ENCODE data around the gene KRT72.

The KRT72 gene

GRCh38 chr12:52629281-52630007 lies 28.2 kb upstream of the KRT72 start:
- Histone ChIP-seq H3K27me3 (ENCODE audit: insufficient read depth, low read length) (no peaks in the 10 kb centered on the region), H3K9ac (ENCODE audit: low read depth, low read length) (no peak overlapping the region), H3K27ac (ENCODE audit: low read depth, low read length) (no peak overlapping the region), H3K4me3 (ENCODE audit: low read length) (no peak overlapping the region), H3K4me1 (ENCODE audit: insufficient read depth, low read length) (no peaks in the 10 kb centered on the region), H3K9me3 (ENCODE audit: insufficient read depth, low read depth, low read length) (no peaks in the 10 kb centered on the region), H3K36me3 (ENCODE audit: insufficient read depth, low read length) (no peaks in the 10 kb centered on the region)
- 89% methylated on average over 12 of the region's 12 CpGs for WGBS

GRCh38 chr12:52628841-52629240 lies 27.6 kb upstream of the KRT72 start:
- Histone ChIP-seq H3K4me3 (ENCODE audit: low read length) (no peak overlapping the region), H3K4me1 (ENCODE audit: insufficient read depth, low read length) (no peaks in the 10 kb centered on the region), H3K9me3 (ENCODE audit: insufficient read depth, low read depth, low read length) (no peaks in the 10 kb centered on the region; the same call in 1 of the 2 replicates), H3K27me3 (ENCODE audit: insufficient read depth, low read length) (no peaks in the 10 kb centered on the region), H3K27ac (ENCODE audit: low read depth, low read length) (no peak overlapping the region), H3K9ac (ENCODE audit: low read depth, low read length) (no peak overlapping the region), H3K36me3 (ENCODE audit: insufficient read depth, low read length) (no peaks in the 10 kb centered on the region)
- WGBS = 87% methylated on average over 2 of the region's 2 CpGs

- no peak overlapping the region for H3K4me3 ChIP-seq (ENCODE audit: low read length)
- no peaks in the 10 kb centered on the region for H3K4me1 ChIP-seq (ENCODE audit: insufficient read depth, low read length)
- no peaks in the 10 kb centered on the region for H3K27me3 ChIP-seq (ENCODE audit: insufficient read depth, low read length)
- H3K9me3 ChIP-seq (ENCODE audit: insufficient read depth, low read depth, low read length) = no peaks in the 10 kb centered on the region; the same call in 1 of the 2 replicates
- H3K27ac ChIP-seq (ENCODE audit: low read depth, low read length) = no peak overlapping the region
- no peaks in the 10 kb centered on the region for H3K36me3 ChIP-seq (ENCODE audit: insufficient read depth, low read length)
- no peak overlapping the region for H3K9ac ChIP-seq (ENCODE audit: low read depth, low read length)
- WGBS = 84% methylated on average over 4 of the region's 4 CpGs
Observed at GRCh38 chr12:52628111-52628507, 26.8 kb upstream of the KRT72 start.

- Histone ChIP-seq H3K36me3 (ENCODE audit: insufficient read depth, low read length) (no peaks in the 10 kb centered on the region), H3K4me1 (ENCODE audit: insufficient read depth, low read length) (no peaks in the 10 kb centered on the region), H3K4me3 (ENCODE audit: low read length) (no peak overlapping the region), H3K9ac (ENCODE audit: low read depth, low read length) (no peak overlapping the region), H3K9me3 (ENCODE audit: insufficient read depth, low read depth, low read length) (no peaks in the 10 kb centered on the region; the same call in 1 of the 2 replicates), H3K27ac (ENCODE audit: low read depth, low read length) (no peak overlapping the region), H3K27me3 (ENCODE audit: insufficient read depth, low read length) (no peaks in the 10 kb centered on the region)
- WGBS = 88% methylated on average over 2 of the region's 2 CpGs
Observed at GRCh38 chr12:52627395-52628110, 26.3 kb upstream of the KRT72 start.

GRCh38 chr12:52622349-52622748 lies 21.1 kb upstream of the KRT72 start:
- Histone ChIP-seq H3K9me3 (ENCODE audit: insufficient read depth, low read depth, low read length) (no peaks in the 10 kb centered on the region; the same call in 1 of the 2 replicates), H3K36me3 (ENCODE audit: insufficient read depth, low read length) (no peaks in the 10 kb centered on the region), H3K27ac (ENCODE audit: low read depth, low read length) (no peak overlapping the region), H3K27me3 (ENCODE audit: insufficient read depth, low read length) (no peaks in the 10 kb centered on the region), H3K4me3 (ENCODE audit: low read length) (no peak overlapping the region), H3K9ac (ENCODE audit: low read depth, low read length) (no peak overlapping the region), H3K4me1 (ENCODE audit: insufficient read depth, low read length) (no peaks in the 10 kb centered on the region; the same call in 1 of the 2 replicates)
- 82% methylated on average over 5 of the region's 5 CpGs for WGBS

GRCh38 chr12:52618866-52619265 lies 17.6 kb upstream of the KRT72 start:
- Histone ChIP-seq H3K4me3 (ENCODE audit: low read length) (no peak overlapping the region), H3K27me3 (ENCODE audit: insufficient read depth, low read length) (no peaks in the 10 kb centered on the region), H3K4me1 (ENCODE audit: insufficient read depth, low read length) (no peaks in the 10 kb centered on the region; the same call in 1 of the 2 replicates), H3K9ac (ENCODE audit: low read depth, low read length) (no peak overlapping the region), H3K36me3 (ENCODE audit: insufficient read depth, low read length) (no peaks in the 10 kb centered on the region), H3K9me3 (ENCODE audit: insufficient read depth, low read depth, low read length) (no peaks in the 10 kb centered on the region), H3K27ac (ENCODE audit: low read depth, low read length) (no peak overlapping the region)
- WGBS = 82% methylated on average over 2 of the region's 2 CpGs

- H3K27ac ChIP-seq (ENCODE audit: low read depth, low read length) = no peak within 1 kb of the TSS
- H3K9ac ChIP-seq (ENCODE audit: low read depth, low read length) = no peak within 1 kb of the TSS
- no peaks in the 10 kb centered on the region; the same call in 1 of the 2 replicates for H3K4me1 ChIP-seq (ENCODE audit: insufficient read depth, low read length)
- H3K27me3 ChIP-seq (ENCODE audit: insufficient read depth, low read length) = no peaks in the 10 kb centered on the region
- no peak within 1 kb of the TSS for H3K4me3 ChIP-seq (ENCODE audit: low read length)
- no peaks in the 10 kb centered on the region for H3K36me3 ChIP-seq (ENCODE audit: insufficient read depth, low read length)
- 94% methylated on average over 14 of the region's 14 CpGs for WGBS
- H3K9me3 ChIP-seq (ENCODE audit: insufficient read depth, low read depth, low read length) = no peaks in the 10 kb centered on the region
Observed at GRCh38 chr12:52618216-52618615, 17.0 kb upstream of the KRT72 start, which contains the start of gene KRT73. TSS of gene KRT73 (minus strand) at chr12:52618559. CDS start at chr12:52618524, 35 bp downstream.

GRCh38 chr12:52617403-52617785 lies 16.1 kb upstream of the KRT72 start:
- Histone ChIP-seq H3K36me3 (ENCODE audit: insufficient read depth, low read length) (no peaks in the 10 kb centered on the region), H3K27me3 (ENCODE audit: insufficient read depth, low read length) (no peaks in the 10 kb centered on the region), H3K4me3 (ENCODE audit: low read length) (no peak overlapping the region), H3K27ac (ENCODE audit: low read depth, low read length) (no peak overlapping the region), H3K4me1 (ENCODE audit: insufficient read depth, low read length) (no peaks in the 10 kb centered on the region; the same call in 1 of the 2 replicates), H3K9ac (ENCODE audit: low read depth, low read length) (no peak overlapping the region), H3K9me3 (ENCODE audit: insufficient read depth, low read depth, low read length) (no peaks in the 10 kb centered on the region)
- WGBS = 92% methylated on average over 7 of the region's 7 CpGs

- Histone ChIP-seq H3K4me3 (ENCODE audit: low read length) (no peak overlapping the region), H3K9me3 (ENCODE audit: insufficient read depth, low read depth, low read length) (no peaks in the 10 kb centered on the region), H3K4me1 (ENCODE audit: insufficient read depth, low read length) (no peaks in the 10 kb centered on the region; the same call in 1 of the 2 replicates), H3K9ac (ENCODE audit: low read depth, low read length) (no peak overlapping the region), H3K36me3 (ENCODE audit: insufficient read depth, low read length) (no peaks in the 10 kb centered on the region), H3K27me3 (ENCODE audit: insufficient read depth, low read length) (no peaks in the 10 kb centered on the region), H3K27ac (ENCODE audit: low read depth, low read length) (no peak overlapping the region)
- WGBS = 89% methylated on average over 10 of the region's 10 CpGs
Observed at GRCh38 chr12:52616680-52617402, 15.6 kb upstream of the KRT72 start.

- peaks cover under 1% of the 10 kb centered on the region; the same call in 1 of the 2 replicates for H3K27me3 ChIP-seq (ENCODE audit: insufficient read depth, low read length)
- 95% methylated on average over 9 of the region's 9 CpGs for WGBS
Observed at GRCh38 chr12:52615912-52616311, 14.6 kb upstream of the KRT72 start.

More at GRCh38 chr12:52615912-52616311, 14.6 kb upstream of the KRT72 start:
- Histone ChIP-seq H3K9me3 (ENCODE audit: insufficient read depth, low read depth, low read length) (no peaks in the 10 kb centered on the region), H3K4me1 (ENCODE audit: insufficient read depth, low read length) (no peaks in the 10 kb centered on the region; the same call in 1 of the 2 replicates), H3K36me3 (ENCODE audit: insufficient read depth, low read length) (no peaks in the 10 kb centered on the region), H3K9ac (ENCODE audit: low read depth, low read length) (no peak overlapping the region), H3K4me3 (ENCODE audit: low read length) (no peak overlapping the region), H3K27ac (ENCODE audit: low read depth, low read length) (no peak overlapping the region)

Data from HUES64 (cell line).